HepG2 (cell line): ENCODE results near the gene BACH2. TPM values are rescaled to one million over a fixed set of nuclear protein-coding genes. Genes with fewer than 3 reads are reported as not detected.

Experiments used
- RFX1 ChIP-seq: fragments of 450-650 bp; IDR thresholded peaks from 2 replicates; pipeline ENCODE4 v1.6.1; 2017
- ZBTB40 ChIP-seq, 2 experiments: fragments of 450-650 bp in 1 of 2; sonication (generic) in 1 of 2; formaldehyde crosslinking in 1 of 2; IDR thresholded peaks; 2 replicates each; pipeline versions ENCODE4 v1.6.1 to v1.8.0; 2016 to 2022; ENCODE audit warnings: antibody characterized with exemption in 1 of 2, mild to moderate bottlenecking in 1 of 2, missing genetic modification reagents in 1 of 2
- ZBTB7B ChIP-seq: sonication (generic); formaldehyde crosslinking; IDR thresholded peaks from 2 replicates; pipeline ENCODE4 v1.4.0; 2020; ENCODE audit warnings: missing genetic modification reagents
- ZNF318 ChIP-seq: sonication (generic); formaldehyde crosslinking; IDR thresholded peaks from 2 replicates; pipeline ENCODE4 v1.4.0; 2020; ENCODE audit warnings: mild to moderate bottlenecking, missing genetic modification reagents
- polyA plus RNA-seq, 8 experiments: library from polyadenylated mRNA; depleted of rRNA in 3 of 8; stranded (reverse) in 7 of 8; unstranded in 1 of 8; fragments of >200 nt; fragmentation: Illumina TruSeq in 4 of 8; extraction: Trizol in 4 of 8; gene quantifications; 2 replicates each; pipeline versions ENCODE4 v1.2.1 to v1.2.3, GENCODE V29; 2011 to 2016; ENCODE audit warnings: low read depth in 4 of 8, missing spikeins in 1 of 8, mixed read lengths in 1 of 8; ENCODE audit not compliant: insufficient read depth in 1 of 8
- total RNA-seq, 5 experiments: library from RNA; depleted of rRNA; stranded (reverse); fragments of >200 nt; fragmentation: Illumina TruSeq; extraction: Trizol; gene quantifications; 2 replicates each; pipeline ENCODE4 v1.2.3, GENCODE V29; 2016; ENCODE audit warnings: low read depth in 1 of 5

BACH2 gene
- total and polyA plus RNA-seq, 2 of the 13 experiments (the other 11 are each of a cell fraction or from before 2014, with no cell fraction given): 0.01 TPM; not detected in 1

- TF ChIP-seq ZBTB40 (IDR thresholded peaks at IDR 0.05): no peak
- TF ChIP-seq ZBTB40 (CRISPR knock-in tag; IDR thresholded peaks at IDR 0.05): no peak
- TF ChIP-seq RFX1: no peak
- TF ChIP-seq ZBTB7B (CRISPR knock-in tag): no peak
- no peak for TF ChIP-seq ZNF318 (CRISPR knock-in tag)
Observed at GRCh38 chr6:90120327-90120726, 176.3 kb downstream of the BACH2 start (continued).
